SK-N-SH treated with all-trans-retinoic acid at 6 μM for 48 hours (cell line): ENCODE results near the gene CCDC154.

Source experiments
- CREB5 ChIP-seq: fragments of 250-450 bp; sonication (Bioruptor Pico); IDR thresholded peaks from 2 replicates; pipeline ENCODE4 v1.5.1; 2020; ENCODE audit warnings: low read depth, mild to moderate bottlenecking, moderate library complexity
- CSDC2 ChIP-seq: fragments of 250-450 bp; sonication (Bioruptor Pico); IDR thresholded peaks from 2 replicates; pipeline ENCODE4 v1.5.0; 2020; ENCODE audit warnings: mild to moderate bottlenecking, moderate library complexity
- PPARA ChIP-seq: fragments of 250-450 bp; sonication (Bioruptor Pico); IDR thresholded peaks from 2 replicates; pipeline ENCODE4 v1.5.0; 2020; ENCODE audit warnings: mild to moderate bottlenecking, borderline replicate concordance
- RARB ChIP-seq: fragments of 250-450 bp; sonication (Bioruptor Pico); IDR thresholded peaks from 2 replicates; pipeline ENCODE4 v1.8.0; 2021; ENCODE audit warnings: mild to moderate bottlenecking, moderate library complexity
- SNAI2 ChIP-seq: fragments of 250-450 bp; sonication (Bioruptor Pico); IDR thresholded peaks from 2 replicates; pipeline ENCODE4 v1.5.0; 2020; ENCODE audit warnings: mild to moderate bottlenecking, moderate library complexity
- TCF4 ChIP-seq: fragments of 250-450 bp; sonication (Bioruptor Pico); IDR thresholded peaks from 2 replicates; pipeline ENCODE4 v1.8.0; 2021; ENCODE audit warnings: mild to moderate bottlenecking, moderate library complexity, borderline replicate concordance
- ZC3H10 ChIP-seq: fragments of 250-450 bp; sonication (Bioruptor Pico); IDR thresholded peaks from 2 replicates; pipeline ENCODE4 v1.5.1; 2021; ENCODE audit warnings: mild to moderate bottlenecking, moderate library complexity
- ZFP30 ChIP-seq: fragments of 450-650 bp; formaldehyde crosslinking; IDR thresholded peaks from 2 replicates; pipeline ENCODE4 v1.5.0; 2022; ENCODE audit warnings: mild to moderate bottlenecking, moderate library complexity
- ZNF8 ChIP-seq: fragments of 450-650 bp; formaldehyde crosslinking; IDR thresholded peaks from 2 replicates; pipeline ENCODE4 v1.5.0; 2020; ENCODE audit warnings: mild to moderate bottlenecking, moderate library complexity
- TF ChIP-seq, protein P1 (sequence below): fragments of 250-450 bp; sonication (Bioruptor Pico); IDR thresholded peaks from 2 replicates; pipeline ENCODE4 v1.8.0; 2021; ENCODE audit warnings: low read depth, mild to moderate bottlenecking, moderate library complexity, borderline replicate concordance
- TF ChIP-seq, protein P2 (sequence below): fragments of 250-450 bp; sonication (Bioruptor Pico); IDR thresholded peaks from 2 replicates; pipeline ENCODE4 v1.8.0; 2020; ENCODE audit warnings: mild to moderate bottlenecking, moderate library complexity, borderline replicate concordance
- TF ChIP-seq, protein P3 (sequence below): fragments of 250-450 bp; sonication (Bioruptor Pico); IDR thresholded peaks from 2 replicates; pipeline ENCODE4 v1.5.1; 2021; ENCODE audit warnings: mild to moderate bottlenecking, moderate library complexity

GRCh38 chr16:1430759-1431496 is 13.4 kb downstream of the CCDC154 start, which contains the start of gene PERCC1:
- TF ChIP-seq CSDC2 (CRISPR knock-in tag) (no peak), RARB (CRISPR knock-in tag) (no peak), SNAI2 (CRISPR knock-in tag) (no peak), TCF4 (CRISPR knock-in tag) (no peak), ZNF8 (CRISPR knock-in tag) (no peak), CREB5 (CRISPR knock-in tag) (no peak), ZC3H10 (no peak), PPARA (CRISPR knock-in tag) (no peak), ZFP30 (CRISPR knock-in tag) (no peak)
- TF ChIP-seq, protein P1, sequence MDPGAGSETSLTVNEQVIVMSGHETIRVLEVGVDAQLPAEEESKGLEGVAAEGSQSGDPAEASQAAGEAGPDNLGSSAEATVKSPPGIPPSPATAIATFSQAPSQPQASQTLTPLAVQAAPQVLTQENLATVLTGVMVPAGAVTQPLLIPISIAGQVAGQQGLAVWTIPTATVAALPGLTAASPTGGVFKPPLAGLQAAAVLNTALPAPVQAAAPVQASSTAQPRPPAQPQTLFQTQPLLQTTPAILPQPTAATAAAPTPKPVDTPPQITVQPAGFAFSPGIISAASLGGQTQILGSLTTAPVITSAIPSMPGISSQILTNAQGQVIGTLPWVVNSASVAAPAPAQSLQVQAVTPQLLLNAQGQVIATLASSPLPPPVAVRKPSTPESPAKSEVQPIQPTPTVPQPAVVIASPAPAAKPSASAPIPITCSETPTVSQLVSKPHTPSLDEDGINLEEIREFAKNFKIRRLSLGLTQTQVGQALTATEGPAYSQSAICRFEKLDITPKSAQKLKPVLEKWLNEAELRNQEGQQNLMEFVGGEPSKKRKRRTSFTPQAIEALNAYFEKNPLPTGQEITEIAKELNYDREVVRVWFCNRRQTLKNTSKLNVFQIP (CRISPR knock-in tag), result no peak
- TF ChIP-seq, protein P2, sequence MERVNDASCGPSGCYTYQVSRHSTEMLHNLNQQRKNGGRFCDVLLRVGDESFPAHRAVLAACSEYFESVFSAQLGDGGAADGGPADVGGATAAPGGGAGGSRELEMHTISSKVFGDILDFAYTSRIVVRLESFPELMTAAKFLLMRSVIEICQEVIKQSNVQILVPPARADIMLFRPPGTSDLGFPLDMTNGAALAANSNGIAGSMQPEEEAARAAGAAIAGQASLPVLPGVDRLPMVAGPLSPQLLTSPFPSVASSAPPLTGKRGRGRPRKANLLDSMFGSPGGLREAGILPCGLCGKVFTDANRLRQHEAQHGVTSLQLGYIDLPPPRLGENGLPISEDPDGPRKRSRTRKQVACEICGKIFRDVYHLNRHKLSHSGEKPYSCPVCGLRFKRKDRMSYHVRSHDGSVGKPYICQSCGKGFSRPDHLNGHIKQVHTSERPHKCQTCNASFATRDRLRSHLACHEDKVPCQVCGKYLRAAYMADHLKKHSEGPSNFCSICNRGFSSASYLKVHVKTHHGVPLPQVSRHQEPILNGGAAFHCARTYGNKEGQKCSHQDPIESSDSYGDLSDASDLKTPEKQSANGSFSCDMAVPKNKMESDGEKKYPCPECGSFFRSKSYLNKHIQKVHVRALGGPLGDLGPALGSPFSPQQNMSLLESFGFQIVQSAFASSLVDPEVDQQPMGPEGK (CRISPR knock-in tag), result no peak
- TF ChIP-seq, protein P3, sequence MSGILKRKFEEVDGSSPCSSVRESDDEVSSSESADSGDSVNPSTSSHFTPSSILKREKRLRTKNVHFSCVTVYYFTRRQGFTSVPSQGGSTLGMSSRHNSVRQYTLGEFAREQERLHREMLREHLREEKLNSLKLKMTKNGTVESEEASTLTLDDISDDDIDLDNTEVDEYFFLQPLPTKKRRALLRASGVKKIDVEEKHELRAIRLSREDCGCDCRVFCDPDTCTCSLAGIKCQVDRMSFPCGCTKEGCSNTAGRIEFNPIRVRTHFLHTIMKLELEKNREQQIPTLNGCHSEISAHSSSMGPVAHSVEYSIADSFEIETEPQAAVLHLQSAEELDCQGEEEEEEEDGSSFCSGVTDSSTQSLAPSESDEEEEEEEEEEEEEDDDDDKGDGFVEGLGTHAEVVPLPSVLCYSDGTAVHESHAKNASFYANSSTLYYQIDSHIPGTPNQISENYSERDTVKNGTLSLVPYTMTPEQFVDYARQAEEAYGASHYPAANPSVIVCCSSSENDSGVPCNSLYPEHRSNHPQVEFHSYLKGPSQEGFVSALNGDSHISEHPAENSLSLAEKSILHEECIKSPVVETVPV (CRISPR knock-in tag), result no peak
